Natural killer cell (primary cell): ENCODE measurements around the gene PRDM11. TPM values are rescaled to one million over a fixed set of nuclear protein-coding genes. Genes with fewer than 3 reads are reported as not detected.

Experiments used
- ATAC-seq, 3 donors: fragments of 150-1000 bp in 2 of 3; fragments of 200-7000 bp in 1 of 3; cut with Tn5 transposase; 1 replicate in 1 of 3; 2 replicates in 2 of 3; pipeline ENCODE4 v1.10.0; 2021; ENCODE audit warnings: mild to moderate bottlenecking in 2 of 3, moderate library complexity in 2 of 3
- DNase-seq, 2 donors: peaks; one replicate each; pipeline versions ENCODE4 v3.0.0 to v3.0.0-alpha.2; 2013 to 2021; ENCODE audit warnings: mixed read lengths in 1 of 2
- H3K27ac ChIP-seq: one replicate; pipeline ENCODE4 v1.5.1; 2013; ENCODE audit warnings: mild to moderate bottlenecking, low read length
- H3K27me3 ChIP-seq: one replicate; pipeline ENCODE4 v1.6.1; 2013; ENCODE audit warnings: low read length; ENCODE audit not compliant: control insufficient read depth, insufficient read depth
- H3K36me3 ChIP-seq: one replicate; pipeline ENCODE4 v1.6.1; 2013; ENCODE audit warnings: low read length; ENCODE audit not compliant: control insufficient read depth, insufficient read depth
- H3K4me1 ChIP-seq: one replicate; pipeline ENCODE4 v1.6.1; 2013; ENCODE audit warnings: low read length; ENCODE audit not compliant: control insufficient read depth, insufficient read depth
- H3K4me3 ChIP-seq: one replicate; pipeline ENCODE4 v1.5.1; 2013; ENCODE audit warnings: low read length
- H3K9me3 ChIP-seq: one replicate; pipeline ENCODE4 v1.6.1; 2013; ENCODE audit warnings: low read length; ENCODE audit not compliant: control insufficient read depth, insufficient read depth
- H3K27ac Mint-ChIP-seq, 2 donors: one replicate each; pipeline ENCODE4 v1.8.0; 2022; ENCODE audit warnings: mild to moderate bottlenecking in 2 of 2, mixed read lengths in 2 of 2, moderate library complexity in 1 of 2
- H3K27me3 Mint-ChIP-seq, 2 donors: one replicate each; pipeline ENCODE4 v1.8.0; 2022; ENCODE audit warnings: low read depth in 2 of 2, mixed read lengths in 2 of 2
- H3K36me3 Mint-ChIP-seq: one replicate; pipeline ENCODE4 v1.8.0; 2022; ENCODE audit warnings: mixed read lengths
- H3K4me1 Mint-ChIP-seq, 2 donors: one replicate each; pipeline ENCODE4 v1.8.0; 2022; ENCODE audit warnings: mixed read lengths in 2 of 2
- H3K4me3 Mint-ChIP-seq: one replicate; pipeline ENCODE4 v1.8.0; 2022; ENCODE audit warnings: mild to moderate bottlenecking, moderate library complexity, mixed read lengths
- H3K9me3 Mint-ChIP-seq, 2 donors: one replicate each; pipeline ENCODE4 v1.8.0; 2022; ENCODE audit warnings: mixed read lengths in 2 of 2
- CTCF ChIP-seq: fragments of 200-600 bp; IDR thresholded peaks from one replicate; pipeline ENCODE4 v1.8.0; 2022; ENCODE audit warnings: antibody characterized with exemption
- WGBS: methylation state at CpG from one replicate; pipeline ENCODE4 v1.1.7; 2013; ENCODE audit warnings: missing lambda C conversion rate; ENCODE audit not compliant: insufficient coverage; 5-methylcytosine and 5-hydroxymethylcytosine counted together
- intact Hi-C: fragments of 100-400 bp; cut with micrococcal nuclease; formaldehyde crosslinking; loops from one replicate; pipeline ENCODE4 v1.14.2; 2022
- total RNA-seq, 4 donors: library from RNA; stranded (reverse); fragments of 120-200 nt in 1 of 4; gene quantifications; one replicate each; pipeline versions ENCODE4 v1.2.3 to v1.2.4, GENCODE V29; 2013 to 2022

Gene PRDM11
- total RNA-seq, 3 donors from 2014 or later (not counting 1 experiment from before 2014, with no cell fraction given), result 10.3 to 14.7 (median 13.7) TPM

- no peak overlapping the region for H3K27ac ChIP-seq
- H3K4me1 ChIP-seq, result no peaks in the 10 kb centered on the region
- H3K4me3 Mint-ChIP-seq, result no peak overlapping the region
- no peak for TF ChIP-seq CTCF
- ATAC-seq, result no peak
- no peak overlapping the region for H3K4me3 ChIP-seq
- H3K36me3 Mint-ChIP-seq, result no peaks in the 10 kb centered on the region
- no peaks in the 10 kb centered on the region for H3K4me1 Mint-ChIP-seq
- no peak for DNase-seq
- H3K27me3 ChIP-seq, result no peaks in the 10 kb centered on the region
- no peaks in the 10 kb centered on the region for H3K9me3 ChIP-seq
- H3K36me3 ChIP-seq, result no peaks in the 10 kb centered on the region
- no peaks in the 10 kb centered on the region for H3K9me3 Mint-ChIP-seq
- H3K27me3 Mint-ChIP-seq, result peaks cover 0 to 18% of the 10 kb centered on the region in 2 donors
- H3K27ac Mint-ChIP-seq, result no peak overlapping the region
- intact Hi-C loops, result no loop called here
- WGBS, result 87% methylated on average over 3 of the region's 3 CpGs
Observed at GRCh38 chr11:45252877-45253276, 106.4 kb downstream of the PRDM11 start.

GRCh38 chr11:45253640-45254039 lies 107.2 kb downstream of the PRDM11 start:
- no peaks in the 10 kb centered on the region for H3K27me3 ChIP-seq
- no peak for TF ChIP-seq CTCF
- H3K27ac ChIP-seq, result no peak overlapping the region
- no peak for DNase-seq
- no peaks in the 10 kb centered on the region for H3K9me3 Mint-ChIP-seq
- H3K36me3 ChIP-seq, result no peaks in the 10 kb centered on the region
- H3K27me3 Mint-ChIP-seq, result peaks cover 6 to 22% of the 10 kb centered on the region in 2 donors
- no peaks in the 10 kb centered on the region for H3K4me1 Mint-ChIP-seq
- intact Hi-C loops, result no loop called here
- 86% methylated on average over 8 of the region's 9 CpGs for WGBS
- no peak overlapping the region for H3K4me3 ChIP-seq
- H3K36me3 Mint-ChIP-seq, result no peaks in the 10 kb centered on the region
- no peaks in the 10 kb centered on the region for H3K4me1 ChIP-seq
- ATAC-seq, result no peak
- H3K9me3 ChIP-seq, result no peaks in the 10 kb centered on the region
- H3K4me3 Mint-ChIP-seq, result no peak overlapping the region
- no peak overlapping the region for H3K27ac Mint-ChIP-seq

GRCh38 chr11:45254070-45254469 lies 107.6 kb downstream of the PRDM11 start:
- 83% methylated on average over 4 of the region's 4 CpGs for WGBS
- no peaks in the 10 kb centered on the region for H3K36me3 ChIP-seq
- no peaks in the 10 kb centered on the region for H3K4me1 ChIP-seq
- no peaks in the 10 kb centered on the region for H3K9me3 Mint-ChIP-seq
- H3K27me3 ChIP-seq, result no peaks in the 10 kb centered on the region
- no peak overlapping the region for H3K27ac ChIP-seq
- H3K27me3 Mint-ChIP-seq, result peaks cover 8 to 25% of the 10 kb centered on the region in 2 donors
- DNase-seq, result no peak
- H3K4me3 Mint-ChIP-seq, result no peak overlapping the region
- no peaks in the 10 kb centered on the region for H3K36me3 Mint-ChIP-seq
- no peaks in the 10 kb centered on the region for H3K9me3 ChIP-seq
- intact Hi-C loops, result no loop called here
- no peak for TF ChIP-seq CTCF
- ATAC-seq, result no peak
- H3K4me1 Mint-ChIP-seq, result no peaks in the 10 kb centered on the region
- H3K27ac Mint-ChIP-seq, result no peak overlapping the region
- no peak overlapping the region for H3K4me3 ChIP-seq

GRCh38 chr11:45258982-45259530 lies 112.6 kb downstream of the PRDM11 start:
- no peaks in the 10 kb centered on the region for H3K36me3 ChIP-seq
- H3K9me3 ChIP-seq, result no peaks in the 10 kb centered on the region
- TF ChIP-seq CTCF, result no peak
- Mint-ChIP-seq H3K36me3 (no peaks in the 10 kb centered on the region), H3K9me3 (no peaks in the 10 kb centered on the region), H3K4me3 (no peak overlapping the region), H3K27ac (no peak overlapping the region), H3K4me1 (no peaks in the 10 kb centered on the region), H3K27me3 (peaks cover 15 to 24% of the 10 kb centered on the region in 2 donors)
- DNase-seq (no peak), ATAC-seq (no peak)
- intact Hi-C loops, result no loop called here
- H3K4me1 ChIP-seq, result no peaks in the 10 kb centered on the region
- WGBS, result 65% methylated on average over 4 of the region's 4 CpGs
- no peaks in the 10 kb centered on the region for H3K27me3 ChIP-seq
- no peak overlapping the region for H3K4me3 ChIP-seq
- no peak overlapping the region for H3K27ac ChIP-seq
